ENCODE data around the gene KRTAP20-1.

DNA sequence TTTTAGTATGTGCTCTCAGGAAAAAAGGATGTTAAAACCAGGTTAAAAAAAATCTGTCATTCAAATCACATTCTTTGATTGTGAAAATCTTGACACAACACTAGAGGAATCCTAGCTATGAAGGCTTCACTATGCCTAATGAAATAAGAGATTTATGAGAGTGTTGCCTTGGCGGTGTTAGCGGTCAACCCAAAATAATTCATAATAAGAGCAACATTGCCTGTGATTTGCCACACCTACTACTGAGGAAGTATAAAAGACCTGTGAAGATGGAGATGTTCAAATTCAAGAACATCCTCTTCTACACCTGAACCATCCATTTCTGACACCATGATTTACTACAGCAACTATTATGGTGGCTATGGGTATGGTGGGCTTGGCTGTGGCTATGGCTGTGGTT is at the start of gene KRTAP20-1:
- TF ChIP-seq, protein P1, sequence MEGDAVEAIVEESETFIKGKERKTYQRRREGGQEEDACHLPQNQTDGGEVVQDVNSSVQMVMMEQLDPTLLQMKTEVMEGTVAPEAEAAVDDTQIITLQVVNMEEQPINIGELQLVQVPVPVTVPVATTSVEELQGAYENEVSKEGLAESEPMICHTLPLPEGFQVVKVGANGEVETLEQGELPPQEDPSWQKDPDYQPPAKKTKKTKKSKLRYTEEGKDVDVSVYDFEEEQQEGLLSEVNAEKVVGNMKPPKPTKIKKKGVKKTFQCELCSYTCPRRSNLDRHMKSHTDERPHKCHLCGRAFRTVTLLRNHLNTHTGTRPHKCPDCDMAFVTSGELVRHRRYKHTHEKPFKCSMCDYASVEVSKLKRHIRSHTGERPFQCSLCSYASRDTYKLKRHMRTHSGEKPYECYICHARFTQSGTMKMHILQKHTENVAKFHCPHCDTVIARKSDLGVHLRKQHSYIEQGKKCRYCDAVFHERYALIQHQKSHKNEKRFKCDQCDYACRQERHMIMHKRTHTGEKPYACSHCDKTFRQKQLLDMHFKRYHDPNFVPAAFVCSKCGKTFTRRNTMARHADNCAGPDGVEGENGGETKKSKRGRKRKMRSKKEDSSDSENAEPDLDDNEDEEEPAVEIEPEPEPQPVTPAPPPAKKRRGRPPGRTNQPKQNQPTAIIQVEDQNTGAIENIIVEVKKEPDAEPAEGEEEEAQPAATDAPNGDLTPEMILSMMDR (IDR thresholded peaks at IDR 0.05; ENCODE audit: low read depth, low read length), result no peak
- no peak for TF ChIP-seq EZH2phosphoT487 (IDR thresholded peaks at IDR 0.05; ENCODE audit: low read depth)
